Right lobe of liver (tissue), 4 donors: ENCODE data around the gene ATF7IP.

Experiments used
- CTCF ChIP-seq, 4 donors: fragments of 200-600 bp in 3 of 4; fragments of 450-650 bp in 1 of 4; IDR thresholded peaks; one replicate each; pipeline versions ENCODE4 v1.5.1 to v1.8.0; 2016 to 2022; ENCODE audit warnings: antibody characterized with exemption in 4 of 4, mild to moderate bottlenecking in 2 of 4
- POLR2A ChIP-seq: fragments of 450-650 bp; IDR thresholded peaks from one replicate; pipeline ENCODE4 v1.6.1; 2017; ENCODE audit warnings: antibody characterized with exemption, mild to moderate bottlenecking
- donor health status: DM: no; HTN: no; CAD: no.
- donor health status: DM: no; HTN: no; CAD: no.
- donor health status: DM: no; HTN: yes; CAD: no.

- no peak for TF ChIP-seq CTCF (IDR thresholded peaks at IDR 0.05)
- TF ChIP-seq POLR2A, result no peak
Measured at GRCh38 chr12:14481201-14481600, 115.7 kb downstream of the ATF7IP start.
